Endothelial cell of umbilical vein (primary cell): Measurements from ENCODE around the gene ENTPD1. TPM values are rescaled to one million over a fixed set of nuclear protein-coding genes. Genes with fewer than 3 reads are reported as not detected.

ENCODE experiments used
- BruUV-seq: library from RNA; stranded (reverse); fragments of 400-500 nt; replicated peaks from 2 replicates; lab custom pipeline; 2021; lab: Mats Ljungman, UMichigan
- CTCF ChIA-PET: fragments of 300-600, 350-600 bp; sonication (Branson Sonifier 250); formaldehyde crosslinking; loops from one replicate; lab custom pipeline; 2021; ENCODE audit warnings: antibody characterized with exemption, inconsistent platforms; lab: Charles Lee
- POLR2A ChIA-PET: fragments of 300-600, 350-600 bp; sonication (Branson Sonifier 250); formaldehyde crosslinking; loops from one replicate; lab custom pipeline; 2021; ENCODE audit warnings: antibody characterized with exemption, inconsistent platforms; lab: Charles Lee
- DNase-seq: peaks from one replicate; pipeline ENCODE4 v3.0.0-alpha.2; 2011; ENCODE audit warnings: low read depth, low spot score
- FAIRE-seq: peaks from 2 replicates; lab custom pipeline; 2011; peaks lifted over from hg19 to GRCh38; lab: Jason Lieb, UNC
- H2AFZ ChIP-seq: 2 replicates; pipeline ENCODE4 v1.6.0; 2012; ENCODE audit warnings: low read depth, low read length, control low read depth, inconsistent platforms
- H3K27ac ChIP-seq: 2 replicates; pipeline ENCODE4 v1.5.1; 2011; ENCODE audit warnings: low read depth, mild to moderate bottlenecking, control low read depth, low read length, moderate library complexity; ENCODE audit not compliant: insufficient read depth
- H3K27me3 ChIP-seq, 2 experiments: 2 replicates each; pipeline versions ENCODE4 v1.6.0 to v1.6.1; 2011; ENCODE audit warnings: low read length in 2 of 2, mixed read lengths in 1 of 2; ENCODE audit not compliant: control insufficient read depth in 2 of 2, insufficient read depth in 2 of 2
- H3K36me3 ChIP-seq, 2 experiments: 2 replicates in 1 of 2; 3 replicates in 1 of 2; pipeline ENCODE4 v1.5.1; 2011; ENCODE audit warnings: low read length in 2 of 2, mild to moderate bottlenecking in 1 of 2, moderate library complexity in 1 of 2; ENCODE audit not compliant: control insufficient read depth in 2 of 2, insufficient read depth in 2 of 2; ENCODE audit errors: extremely low read depth in 1 of 2
- H3K4me1 ChIP-seq: 3 replicates; pipeline ENCODE4 v1.5.1; 2011; ENCODE audit warnings: mild to moderate bottlenecking, low read length; ENCODE audit not compliant: control insufficient read depth, insufficient read depth; ENCODE audit errors: extremely low read depth
- H3K4me2 ChIP-seq: 2 replicates; pipeline ENCODE4 v1.6.1; 2011; ENCODE audit warnings: low read length, control low read depth, mixed read lengths; ENCODE audit not compliant: insufficient read depth
- H3K4me3 ChIP-seq, 3 experiments: fragments of 200-600 bp in 1 of 3; sonication (generic), shearing (Covaris generic) in 1 of 3; replicated peaks in 1 of 3; 2 replicates each; pipeline ENCODE4 v1.5.1; 2011 to 2016; ENCODE audit warnings: control low read depth in 3 of 3, low read length in 3 of 3, mild to moderate bottlenecking in 2 of 3, inconsistent platforms in 1 of 3, low read depth in 1 of 3, moderate library complexity in 1 of 3; ENCODE audit not compliant: insufficient read depth in 1 of 3
- H3K79me2 ChIP-seq: 2 replicates; pipeline ENCODE4 v1.6.0; 2012; ENCODE audit warnings: low read length, inconsistent platforms; ENCODE audit not compliant: control insufficient read depth, insufficient read depth
- H3K9ac ChIP-seq: replicated peaks from 2 replicates; pipeline ENCODE3; 2011; ENCODE audit warnings: low read length, control low read depth; ENCODE audit not compliant: insufficient read depth; ENCODE audit errors: extremely low read depth
- H3K9me1 ChIP-seq: replicated peaks from 3 replicates; pipeline ENCODE4 v1.6.0; 2011; ENCODE audit warnings: mild to moderate bottlenecking, low read length; ENCODE audit not compliant: control insufficient read depth, insufficient read depth; ENCODE audit errors: extremely low read depth
- H3K9me3 ChIP-seq: replicated peaks from 2 replicates; pipeline ENCODE4 v1.5.1; 2012; ENCODE audit warnings: low read length, inconsistent platforms; ENCODE audit not compliant: control insufficient read depth, insufficient read depth
- H4K20me1 ChIP-seq: replicated peaks from 2 replicates; pipeline ENCODE3; 2011; ENCODE audit warnings: mild to moderate bottlenecking, low read length; ENCODE audit not compliant: control insufficient read depth, insufficient read depth; ENCODE audit errors: extremely low read depth
- EZH2 ChIP-seq: IDR thresholded peaks from 2 replicates; pipeline ENCODE4 v1.6.1; 2012; ENCODE audit warnings: borderline replicate concordance, low read depth, mild to moderate bottlenecking, moderate library complexity, low read length, inconsistent platforms; ENCODE audit not compliant: severe bottlenecking
- FOS ChIP-seq: IDR thresholded peaks from 2 replicates; pipeline ENCODE4 v1.6.1; 2011; ENCODE audit warnings: mild to moderate bottlenecking, low read length, moderate library complexity, borderline replicate concordance; ENCODE audit not compliant: insufficient read depth
- GATA2 ChIP-seq: IDR thresholded peaks from 2 replicates; pipeline ENCODE4 v1.7.0; 2011; ENCODE audit warnings: low read depth, mild to moderate bottlenecking, moderate library complexity, mixed read lengths, low read length; ENCODE audit not compliant: insufficient read length, insufficient read depth
- JUN ChIP-seq: IDR thresholded peaks from 2 replicates; pipeline ENCODE4 v1.6.1; 2011; ENCODE audit warnings: borderline replicate concordance, low read depth; ENCODE audit not compliant: insufficient read length, insufficient read depth
- MAX ChIP-seq: IDR thresholded peaks from 2 replicates; pipeline ENCODE4 v1.6.1; 2011; ENCODE audit not compliant: insufficient read depth, insufficient read length
- MYC ChIP-seq: IDR thresholded peaks from one replicate; pipeline ENCODE4 v1.6.1; 2011; ENCODE audit warnings: mild to moderate bottlenecking, low read depth, low read length
- POLR2A ChIP-seq: IDR thresholded peaks from 2 replicates; pipeline ENCODE4 v1.6.1; 2012; ENCODE audit warnings: low read depth, mild to moderate bottlenecking, control low read depth, low read length
- POLR2AphosphoS5 ChIP-seq: IDR thresholded peaks from 2 replicates; pipeline ENCODE4 v1.6.1; 2012; ENCODE audit warnings: low read depth, mild to moderate bottlenecking, control low read depth, low read length, moderate library complexity; ENCODE audit not compliant: insufficient read depth
- dilution Hi-C: fragments of 300-500 bp; cut with MboI; formaldehyde crosslinking; loops from one replicate; pipeline ENCODE4 v1.15.0; 2019; ENCODE audit warnings: low sequenced_read_pairs; ENCODE audit not compliant: extremely low pct_ligation_motif_present
- intact Hi-C: fragments of 100-400 bp; cut with micrococcal nuclease; formaldehyde crosslinking; loops from one replicate; pipeline ENCODE4 v1.10.0; 2022
- polyA plus RNA-seq, 4 experiments: library from polyadenylated mRNA; depleted of rRNA in 3 of 4; stranded (reverse) in 3 of 4; unstranded in 1 of 4; fragments of >200 nt; gene quantifications; 2 replicates each; pipeline versions ENCODE4 v1.2.1 to v1.2.3, GENCODE V29; 2011 to 2012; ENCODE audit warnings: missing spikeins in 1 of 4
- total RNA-seq: library from RNA; stranded (reverse); gene quantifications from 2 replicates; pipeline ENCODE4 v1.2.3, GENCODE V29; 2021
- TF ChIP-seq, protein P1 (sequence below), 2 donors: IDR thresholded peaks; 1 replicate in 1 of 2; 2 replicates in 1 of 2; pipeline ENCODE4 v1.5.1; 2011; ENCODE audit warnings: low read length in 2 of 2, mild to moderate bottlenecking in 2 of 2, moderate library complexity in 2 of 2, control low read depth in 1 of 2, inconsistent platforms in 1 of 2, low read depth in 1 of 2; ENCODE audit not compliant: insufficient read depth in 1 of 2; ENCODE audit errors: extremely low read depth in 1 of 2

ENTPD1 gene
- total and polyA plus RNA-seq, 2 donors (not counting 3 experiments of a cell fraction or from before 2014, with no cell fraction given), result 10.2 to 23.0 TPM

DNA sequence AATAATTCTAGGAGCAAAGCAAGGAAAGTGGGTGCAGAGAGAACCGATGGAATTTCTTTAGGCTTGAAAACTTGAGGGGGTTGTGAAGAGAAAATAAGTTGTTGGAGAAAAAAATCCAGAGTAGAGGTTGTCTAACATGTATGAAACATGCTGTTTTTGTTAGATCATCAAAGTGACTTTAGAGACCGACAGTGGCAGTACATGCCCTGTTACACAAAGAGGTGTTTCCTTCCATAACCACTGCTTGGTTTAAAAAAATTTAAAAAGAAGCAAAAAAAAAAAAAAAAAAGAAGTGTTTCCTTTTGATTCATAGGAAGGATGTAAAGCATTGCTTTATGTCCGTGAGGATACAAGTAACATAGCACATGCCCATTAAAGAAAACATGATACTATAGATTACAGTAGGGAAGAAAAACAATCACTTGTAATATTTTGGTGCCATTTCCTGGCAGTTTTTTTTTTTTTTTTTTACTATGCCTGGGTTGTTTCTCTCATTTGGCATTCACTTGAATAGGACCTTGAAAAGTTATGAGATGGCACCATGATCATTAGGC is 6.1 kb downstream of the ENTPD1 start:
- CTCF ChIA-PET, result interaction anchor here (0.7 to 1.1 kb wide), 2 partner anchors 68 to 80 kb away, joined by 4 to 5 read pairs; partner anchors contain the start of gene TCTN3
- peak; percentile 76 for FAIRE-seq
- peak overlapping the region; percentile 60 for H2AFZ ChIP-seq
- H3K4me3 ChIP-seq, result no peak overlapping the region
- no peaks in the 10 kb centered on the region for H3K9me1 ChIP-seq
- TF ChIP-seq MAX, result no peak
- peak; percentile 73 for TF ChIP-seq GATA2
- peak; percentile 47 for TF ChIP-seq JUN
- TF ChIP-seq FOS, result peak; percentile 47
- no peaks in the 10 kb centered on the region for H3K36me3 ChIP-seq
- no peaks in the 10 kb centered on the region for H3K9me3 ChIP-seq
- intact Hi-C loops, result loop anchor here (1.0 kb wide), 5 partner anchors 20 to 79 kb away; no protein-coding TSS in a partner anchor
- peak; percentile 79 for DNase-seq
- peak overlapping the region; percentile 24 for H3K9ac ChIP-seq
- POLR2A ChIA-PET, result no interaction called here
- peak overlapping the region; percentile 78 for H3K4me2 ChIP-seq
- no peaks in the 10 kb centered on the region for H3K79me2 ChIP-seq
- dilution Hi-C loops, result no loop called here
- H3K4me1 ChIP-seq, result peaks cover 29% of the 10 kb centered on the region
- H3K27ac ChIP-seq, result peak overlapping the region; percentile 16
- H3K27me3 ChIP-seq, result no peaks in the 10 kb centered on the region
- H4K20me1 ChIP-seq, result no peaks in the 10 kb centered on the region
- BruUV-seq, result no TSS peak

DNA sequence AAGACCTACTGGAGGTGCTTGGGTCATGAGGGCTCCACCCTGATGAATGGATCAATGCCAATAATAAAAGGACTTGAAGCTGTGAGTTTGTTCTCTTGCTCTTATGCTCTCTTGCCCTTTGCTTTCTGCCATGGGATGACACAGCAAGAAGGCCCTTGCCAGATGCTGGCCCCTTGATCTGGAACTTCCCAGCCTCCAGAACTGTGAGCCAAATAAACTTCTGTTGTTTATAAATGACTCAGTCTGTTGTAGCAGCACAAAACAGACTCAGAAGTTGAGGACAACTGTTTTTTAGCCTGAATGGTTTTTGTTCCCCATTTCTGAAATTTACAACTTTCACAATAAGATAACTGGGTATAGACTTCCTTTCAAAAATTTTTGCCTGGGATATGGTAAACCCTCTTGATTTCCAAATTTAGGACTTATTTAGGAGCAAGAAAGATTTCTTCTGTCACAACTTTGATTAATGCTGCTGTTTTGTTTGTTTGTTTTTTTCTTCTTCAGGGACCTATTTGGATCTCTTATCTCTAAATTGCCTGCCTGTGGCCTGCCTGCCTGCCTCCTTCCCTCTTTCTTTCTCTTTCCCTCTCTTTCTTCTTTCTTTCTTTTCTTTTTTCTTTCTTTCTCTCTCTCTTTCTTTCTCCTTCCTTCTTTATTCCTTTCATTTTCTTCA is 12.1 kb downstream of the ENTPD1 start:
- BruUV-seq, result no TSS peak
- Histone ChIP-seq H3K36me3 (no peaks in the 10 kb centered on the region), H3K9ac (no peak overlapping the region), H3K4me3 (no peak overlapping the region), H3K9me1 (no peaks in the 10 kb centered on the region), H3K79me2 (no peaks in the 10 kb centered on the region), H3K4me2 (no peak overlapping the region), H3K27me3 (no peaks in the 10 kb centered on the region), H4K20me1 (no peaks in the 10 kb centered on the region), H3K4me1 (peaks cover under 1% of the 10 kb centered on the region), H3K27ac (no peak overlapping the region), H2AFZ (no peak overlapping the region), H3K9me3 (no peaks in the 10 kb centered on the region)
- dilution Hi-C loops (no loop called here), intact Hi-C loops (no loop called here)
- POLR2A ChIA-PET, result no interaction called here
- DNase-seq (peak; percentile 70), FAIRE-seq (no peak)
- CTCF ChIA-PET, result interaction anchor here (0.8 kb wide), 1 partner anchor 74 kb away, joined by 4 read pairs; the partner anchor contains the start of gene TCTN3
- TF ChIP-seq POLR2AphosphoS5 (no peak), FOS (no peak), EZH2 (no peak), POLR2A (no peak), GATA2 (no peak), MYC (no peak), MAX (no peak)
- TF ChIP-seq, protein P1, sequence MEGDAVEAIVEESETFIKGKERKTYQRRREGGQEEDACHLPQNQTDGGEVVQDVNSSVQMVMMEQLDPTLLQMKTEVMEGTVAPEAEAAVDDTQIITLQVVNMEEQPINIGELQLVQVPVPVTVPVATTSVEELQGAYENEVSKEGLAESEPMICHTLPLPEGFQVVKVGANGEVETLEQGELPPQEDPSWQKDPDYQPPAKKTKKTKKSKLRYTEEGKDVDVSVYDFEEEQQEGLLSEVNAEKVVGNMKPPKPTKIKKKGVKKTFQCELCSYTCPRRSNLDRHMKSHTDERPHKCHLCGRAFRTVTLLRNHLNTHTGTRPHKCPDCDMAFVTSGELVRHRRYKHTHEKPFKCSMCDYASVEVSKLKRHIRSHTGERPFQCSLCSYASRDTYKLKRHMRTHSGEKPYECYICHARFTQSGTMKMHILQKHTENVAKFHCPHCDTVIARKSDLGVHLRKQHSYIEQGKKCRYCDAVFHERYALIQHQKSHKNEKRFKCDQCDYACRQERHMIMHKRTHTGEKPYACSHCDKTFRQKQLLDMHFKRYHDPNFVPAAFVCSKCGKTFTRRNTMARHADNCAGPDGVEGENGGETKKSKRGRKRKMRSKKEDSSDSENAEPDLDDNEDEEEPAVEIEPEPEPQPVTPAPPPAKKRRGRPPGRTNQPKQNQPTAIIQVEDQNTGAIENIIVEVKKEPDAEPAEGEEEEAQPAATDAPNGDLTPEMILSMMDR (IDR thresholded peaks at IDR 0.05; ENCODE audit: extremely low read depth in 1 of 2, insufficient read depth in 1 of 2, low read depth in 1 of 2, low read length in 2 of 2), result no peak
